ENCODE measurements around the gene ZNF213.
"Not testable (repeated sequence)": the region's sequence is repeated elsewhere in the genome, so short reads cannot be mapped to it uniquely, and the experiment has no call there.

The ZNF213 gene

GRCh38 chr16:3171181-3171854 lies 36.5 kb downstream of the ZNF213 start:
- DNase-seq, result no peak

DNA sequence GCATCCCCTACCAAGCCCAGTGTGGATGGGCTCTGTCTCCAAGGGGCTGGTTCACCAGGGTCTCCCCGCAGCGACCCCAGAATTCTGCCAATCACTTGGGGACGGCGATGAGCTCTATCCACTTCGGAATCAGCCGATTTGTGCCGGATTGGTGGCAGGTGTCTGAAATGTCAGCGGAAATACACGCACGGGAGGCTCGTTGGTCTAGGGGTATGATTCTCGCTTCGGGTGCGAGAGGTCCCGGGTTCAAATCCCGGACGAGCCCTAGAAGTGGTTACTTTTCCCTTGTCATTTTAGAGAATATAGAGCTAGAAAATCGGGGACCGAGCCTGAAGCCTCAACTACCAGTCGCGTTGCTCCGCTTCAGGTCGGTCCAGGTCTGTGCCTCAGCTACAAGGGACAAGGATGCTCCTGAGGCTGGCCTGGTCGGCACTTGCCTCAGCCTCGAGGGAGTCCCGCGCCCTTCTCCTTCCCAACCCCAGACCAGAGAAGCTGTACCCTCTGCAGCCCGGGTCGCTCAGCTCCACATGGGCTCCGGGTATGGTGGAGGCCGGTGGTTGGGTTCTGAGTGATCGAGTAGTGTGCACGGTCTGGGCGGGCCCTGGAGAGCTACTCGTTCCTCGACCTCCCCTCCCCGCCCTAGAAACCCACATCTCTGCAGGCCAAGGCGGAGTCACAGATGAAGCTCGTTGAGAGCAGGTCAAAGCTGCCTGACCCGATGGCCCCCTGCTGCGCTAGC lies 37.2 kb downstream of the ZNF213 start:
- no peak for DNase-seq

DNA sequence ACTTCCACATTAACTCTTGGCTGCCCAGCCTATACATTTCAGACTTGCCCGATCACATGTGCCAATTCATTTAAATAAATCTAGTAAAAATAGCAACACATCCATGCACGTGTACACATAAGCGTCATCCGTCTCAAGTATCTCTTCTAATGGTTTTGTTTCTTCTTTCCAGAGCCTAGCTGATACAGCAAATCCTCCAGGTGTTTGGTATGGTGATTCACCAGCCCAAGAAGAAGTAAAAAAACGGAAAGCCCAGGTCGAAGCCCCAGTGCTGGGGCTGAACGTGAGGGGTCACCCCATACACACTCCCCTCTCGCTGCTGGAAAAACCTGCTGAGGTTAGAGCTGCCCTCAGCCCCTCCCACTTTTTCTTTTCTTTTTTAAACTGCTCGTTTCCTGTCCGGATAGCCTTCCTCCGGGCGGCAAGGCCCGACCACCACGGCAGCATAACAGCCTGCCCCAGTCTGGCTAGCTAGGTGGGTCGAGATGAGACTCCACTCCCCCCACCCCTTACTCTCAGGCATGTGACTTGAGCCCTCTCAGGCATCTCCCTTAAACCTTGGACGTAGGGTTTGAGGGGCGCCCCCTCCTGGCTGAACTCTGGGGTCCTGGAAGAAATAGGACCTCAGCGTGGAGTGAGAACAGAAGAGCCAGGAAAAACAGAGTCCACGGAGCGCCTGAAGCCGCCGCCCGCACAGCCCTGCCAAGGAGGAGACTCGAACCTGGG lies 39.2 kb downstream of the ZNF213 start:
- no peak for DNase-seq

DNA sequence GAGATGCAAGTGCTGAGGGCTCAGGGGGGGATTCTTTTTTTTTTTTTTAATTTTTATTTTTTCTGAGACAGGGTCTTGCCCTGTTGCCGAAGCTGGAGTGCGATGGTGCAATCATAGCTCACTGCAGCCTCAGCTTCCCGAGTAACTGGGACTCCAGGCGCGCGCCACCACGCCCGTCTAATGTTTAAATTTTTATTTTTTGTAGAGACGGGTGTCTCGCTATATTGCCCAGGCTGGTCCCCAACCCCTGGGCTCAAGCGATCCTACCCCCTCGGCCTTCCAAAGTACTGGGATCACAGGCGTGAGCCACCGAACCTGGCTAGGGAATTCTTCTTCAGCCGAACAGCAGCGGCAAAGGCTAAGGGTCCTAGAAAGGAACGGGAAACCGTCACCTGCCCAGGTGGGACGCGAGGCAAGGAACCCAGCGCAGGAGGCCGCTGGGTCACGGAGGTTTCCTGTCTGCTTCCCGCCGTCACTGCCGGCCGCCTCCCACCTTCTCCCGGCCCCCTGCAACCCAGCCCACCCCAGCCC lies 39.9 kb downstream of the ZNF213 start:
- DNase-seq, result no peak

DNA sequence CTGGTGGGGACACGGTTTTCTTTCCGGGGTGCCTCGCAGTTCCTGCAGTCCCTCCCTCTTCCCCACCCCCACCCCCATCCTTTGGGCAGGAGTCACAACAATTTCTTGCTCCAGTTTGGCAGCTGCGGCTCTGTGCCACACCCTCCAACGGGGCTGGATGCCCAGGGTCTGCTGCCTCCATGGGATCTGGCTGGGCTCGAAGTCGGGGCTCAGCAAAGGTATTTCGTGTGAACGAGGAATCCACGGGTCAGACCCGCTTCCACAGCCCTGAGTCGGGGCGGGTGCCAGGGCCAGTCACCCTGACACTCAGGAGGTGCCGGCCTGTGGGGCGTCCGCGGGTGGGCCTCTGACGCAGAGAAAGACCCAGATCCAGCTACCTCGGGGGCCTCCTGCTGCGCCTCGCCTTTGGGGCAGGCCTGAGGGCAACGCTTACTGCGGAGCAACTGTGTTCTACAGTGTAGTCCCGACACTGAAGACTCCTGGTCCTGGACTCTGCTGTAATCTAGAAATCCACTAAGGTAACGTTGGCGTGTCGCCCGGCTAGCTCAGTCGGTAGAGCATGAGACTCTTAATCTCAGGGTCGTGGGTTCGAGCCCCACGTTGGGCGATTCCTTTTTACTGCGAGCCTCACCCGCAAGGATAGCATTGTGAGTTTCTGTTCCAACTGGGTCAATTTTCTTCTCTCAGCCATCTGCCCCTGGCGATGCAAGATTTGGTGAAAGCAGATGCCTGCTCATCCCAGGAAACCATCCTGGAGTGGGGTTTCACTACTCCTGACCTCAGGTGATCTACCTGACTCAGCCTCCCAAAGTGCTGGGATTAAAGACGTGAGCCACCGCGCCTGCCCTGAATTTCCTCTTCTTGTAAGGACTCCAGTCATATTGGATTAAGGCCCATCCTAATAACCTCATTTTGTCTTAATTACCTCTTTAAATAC lies 40.6 kb downstream of the ZNF213 start:
- DNase-seq, result no peak

- DNase-seq, result no peak
Measured at GRCh38 chr16:3179651-3180050, 44.8 kb downstream of the ZNF213 start.

DNA sequence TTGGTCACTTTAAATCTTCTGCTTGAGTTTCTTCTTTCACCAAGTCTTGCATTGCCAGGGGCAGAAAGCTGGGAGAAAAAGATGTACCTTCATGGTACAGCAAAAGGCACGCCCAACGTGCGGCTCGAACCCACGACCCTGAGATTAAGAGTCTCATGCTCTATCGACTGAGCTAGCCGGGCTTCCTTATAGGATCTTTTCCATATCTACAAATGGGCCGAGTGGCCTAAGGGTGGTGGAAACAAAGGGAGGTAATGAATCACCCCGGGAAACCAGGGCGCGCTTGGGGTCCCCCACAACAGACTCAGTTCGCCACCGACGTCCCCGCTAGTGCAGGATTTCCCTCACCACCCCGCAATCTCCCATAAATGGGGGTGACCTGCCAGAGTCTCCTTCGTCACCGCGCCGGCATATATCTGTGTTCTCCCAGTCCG lies 45.6 kb downstream of the ZNF213 start:
- no peak for DNase-seq

- not testable (repeated sequence) for DNase-seq
Measured at GRCh38 chr16:3182293-3182607, 47.4 kb downstream of the ZNF213 start.

GRCh38 chr16:3182608-3183444 lies 48.0 kb downstream of the ZNF213 start:
- no peak for DNase-seq

DNA sequence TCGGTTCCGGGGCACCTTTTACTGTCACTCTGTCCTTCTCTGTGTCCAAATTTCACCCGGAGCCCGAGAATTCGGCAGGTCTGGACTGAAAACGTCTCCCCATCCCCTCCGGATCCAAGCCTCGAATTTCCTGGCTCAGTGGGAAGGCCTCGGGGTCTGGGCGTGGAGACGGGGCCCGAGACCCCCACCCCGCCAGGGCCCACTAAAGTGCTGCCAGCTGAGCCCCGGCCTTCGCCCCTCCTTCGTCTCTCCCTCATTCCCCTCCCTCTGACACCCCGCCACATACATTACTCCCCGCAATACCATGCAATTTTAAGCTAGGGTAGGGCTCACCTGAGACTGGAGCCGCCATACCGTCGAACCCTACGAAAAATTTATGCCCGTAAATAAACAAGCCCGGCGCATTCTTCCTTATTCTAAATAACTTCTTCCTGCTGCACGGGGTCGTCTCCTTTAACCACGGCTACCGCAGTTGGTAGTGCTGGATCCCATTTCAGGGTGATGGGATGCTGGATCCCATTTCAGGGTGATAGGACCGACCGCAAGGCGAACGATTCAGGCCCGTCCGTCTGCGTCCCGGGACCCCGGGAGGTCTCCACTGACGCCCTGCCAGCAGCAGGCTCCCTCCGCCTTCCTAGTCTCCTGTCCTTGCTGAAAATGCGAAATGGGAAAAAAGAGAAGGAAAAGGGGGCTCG lies 48.8 kb downstream of the ZNF213 start:
- no peak for DNase-seq

DNA sequence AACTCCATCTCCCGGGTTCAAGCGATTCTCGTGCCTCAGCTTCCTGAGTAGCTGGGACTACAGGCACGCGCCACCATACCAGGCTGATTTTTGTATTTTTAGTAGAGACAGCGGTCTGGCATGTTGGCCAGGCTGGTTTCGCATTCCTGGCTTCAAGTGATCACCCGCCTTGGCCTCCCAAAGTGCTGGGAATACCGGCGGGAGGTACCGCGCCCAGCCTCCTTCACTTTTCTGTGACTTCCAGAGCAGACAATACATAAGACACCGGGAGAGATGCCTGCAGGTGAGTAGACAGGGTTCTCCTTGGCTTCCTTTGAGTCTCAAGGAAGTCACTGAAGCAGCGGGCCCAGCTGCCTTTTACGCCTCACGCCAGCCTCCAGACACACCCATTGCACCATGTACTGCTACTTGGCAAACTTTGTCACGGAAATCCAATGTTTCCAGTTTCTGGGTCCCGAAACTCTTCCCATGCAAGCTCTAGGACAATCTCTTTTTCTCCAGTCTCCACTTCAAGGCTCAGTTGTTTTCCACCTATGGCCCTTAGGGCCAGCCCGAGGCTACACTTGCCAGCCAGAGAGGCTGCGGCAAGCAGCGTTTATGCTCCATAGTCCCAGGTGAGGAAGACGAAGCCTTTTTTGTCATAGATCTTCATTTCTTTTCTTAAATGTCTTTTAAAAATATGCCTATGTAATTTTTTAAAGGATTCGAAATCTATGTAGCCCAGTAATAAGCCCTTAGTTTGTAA lies 52.3 kb downstream of the ZNF213 start:
- DNase-seq, result no peak

GRCh38 chr16:3187798-3188674 lies 53.2 kb downstream of the ZNF213 start, which contains the start of gene OR1F1:
OR1F1 (plus strand) TSS chr16:3188204.
- DNase-seq, result no peak

DNA sequence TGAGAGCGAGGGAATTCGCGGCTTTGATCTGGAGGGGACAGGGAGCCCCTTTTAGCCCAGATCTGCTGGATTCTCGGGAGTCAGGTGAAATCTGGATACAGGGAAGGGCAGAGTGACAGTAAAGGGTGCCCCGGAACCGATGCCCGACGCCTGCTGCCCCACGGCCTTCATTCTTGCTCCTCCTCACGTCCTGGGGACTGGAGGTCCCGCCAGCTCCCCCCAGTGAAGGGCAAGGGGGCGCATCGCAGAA lies 53.8 kb downstream of the ZNF213 start:
- no peak for DNase-seq

GRCh38 chr16:3188925-3189825 lies 54.3 kb downstream of the ZNF213 start:
- DNase-seq, result no peak

GRCh38 chr16:3189869-3190268 lies 55.0 kb downstream of the ZNF213 start:
- no peak for DNase-seq

DNA sequence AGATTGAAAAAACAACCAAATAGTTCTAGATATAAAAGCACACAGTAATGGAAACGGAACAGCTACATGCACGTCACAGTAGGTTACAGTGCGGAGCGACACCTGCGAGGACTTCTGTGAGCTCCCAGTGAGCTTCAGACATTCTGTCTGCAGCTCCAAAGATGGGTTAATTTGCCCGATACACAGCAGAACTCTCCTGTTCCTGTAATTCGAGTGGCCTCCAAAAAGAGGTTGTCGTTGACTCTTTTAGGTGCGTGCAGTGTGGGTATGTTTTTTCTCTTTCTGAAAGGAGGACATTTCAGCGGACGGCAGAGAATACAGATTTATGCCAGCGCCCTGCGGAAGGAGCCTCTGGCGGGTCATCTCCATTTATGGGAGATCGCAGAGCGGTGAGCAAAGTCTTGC lies 56.1 kb downstream of the ZNF213 start:
- DNase-seq, result no peak

Measured in NCI-H510A (cell line).